HG02759 (cell line): ENCODE measurements around the gene PTPRO.

Source experiments
- ATAC-seq: cut with Tn5 transposase; IDR thresholded peaks from one replicate; pipeline ENCODE4 v1.9.1; 2021; ENCODE audit warnings: mild to moderate bottlenecking, moderate library complexity; ENCODE audit not compliant: unreplicated experiment

Gene PTPRO

GRCh38 chr12:15443611-15444010 lies 121.3 kb downstream of the PTPRO start:
- no peak for ATAC-seq

- no peak for ATAC-seq
These were observed 122.2 kb downstream of the PTPRO start for GRCh38 chr12:15444523-15444922.

GRCh38 chr12:15446807-15447206 lies 124.5 kb downstream of the PTPRO start:
- no peak for ATAC-seq

GRCh38 chr12:15453613-15454012 lies 131.3 kb downstream of the PTPRO start:
- ATAC-seq = peak; percentile 83

GRCh38 chr12:15458008-15458407 lies 135.7 kb downstream of the PTPRO start:
- no peak for ATAC-seq

GRCh38 chr12:15468911-15469310 lies 146.6 kb downstream of the PTPRO start:
- ATAC-seq = no peak

GRCh38 chr12:15469356-15469755 lies 147.0 kb downstream of the PTPRO start:
- ATAC-seq = no peak

GRCh38 chr12:15472036-15472435 lies 149.7 kb downstream of the PTPRO start:
- ATAC-seq = no peak

- no peak for ATAC-seq
These were observed 152.5 kb downstream of the PTPRO start for GRCh38 chr12:15474766-15475165.

- no peak for ATAC-seq
These were observed 155.5 kb downstream of the PTPRO start for GRCh38 chr12:15477761-15478160.

- no peak for ATAC-seq
These were observed 159.5 kb downstream of the PTPRO start for GRCh38 chr12:15481846-15482245.

- ATAC-seq = no peak
These were observed 163.2 kb downstream of the PTPRO start for GRCh38 chr12:15485466-15485865.

- no peak for ATAC-seq
These were observed 164.6 kb downstream of the PTPRO start for GRCh38 chr12:15486859-15487258.

- no peak for ATAC-seq
These were observed 166.2 kb downstream of the PTPRO start for GRCh38 chr12:15488481-15488880.

- ATAC-seq = peak; percentile 74
These were observed 172.2 kb downstream of the PTPRO start for GRCh38 chr12:15494329-15495046.

GRCh38 chr12:15495746-15496145 lies 173.4 kb downstream of the PTPRO start:
- ATAC-seq = no peak

- ATAC-seq = no peak
These were observed 174.4 kb downstream of the PTPRO start for GRCh38 chr12:15496738-15497137.

GRCh38 chr12:15497671-15498292 lies 175.5 kb downstream of the PTPRO start:
- no peak for ATAC-seq

GRCh38 chr12:15502211-15502610 lies 179.9 kb downstream of the PTPRO start:
- ATAC-seq = no peak

GRCh38 chr12:15505616-15506015 lies 183.3 kb downstream of the PTPRO start:
- ATAC-seq = no peak

- ATAC-seq = no peak
These were observed 192.7 kb downstream of the PTPRO start for GRCh38 chr12:15515010-15515409.

- no peak for ATAC-seq
These were observed 197.8 kb downstream of the PTPRO start for GRCh38 chr12:15520083-15520482.

GRCh38 chr12:15520844-15521243 lies 198.5 kb downstream of the PTPRO start:
- no peak for ATAC-seq
